Measurements from ENCODE around the gene TLL2.

The TLL2 gene

GRCh38 chr10:96420228-96421009 lies 93.3 kb downstream of the TLL2 start:
- no peak overlapping the region for H3K4me3 ChIP-seq (ENCODE audit: low read depth, low read length)
- TF ChIP-seq CTCF (IDR thresholded peaks at IDR 0.05; ENCODE audit: low read depth, low read length) = no peak

GRCh38 chr10:96419351-96419750 lies 94.4 kb downstream of the TLL2 start:
- TF ChIP-seq CTCF (IDR thresholded peaks at IDR 0.05; ENCODE audit: low read depth, low read length) = no peak
- H3K4me3 ChIP-seq (ENCODE audit: low read depth, low read length) = no peak overlapping the region

DNA sequence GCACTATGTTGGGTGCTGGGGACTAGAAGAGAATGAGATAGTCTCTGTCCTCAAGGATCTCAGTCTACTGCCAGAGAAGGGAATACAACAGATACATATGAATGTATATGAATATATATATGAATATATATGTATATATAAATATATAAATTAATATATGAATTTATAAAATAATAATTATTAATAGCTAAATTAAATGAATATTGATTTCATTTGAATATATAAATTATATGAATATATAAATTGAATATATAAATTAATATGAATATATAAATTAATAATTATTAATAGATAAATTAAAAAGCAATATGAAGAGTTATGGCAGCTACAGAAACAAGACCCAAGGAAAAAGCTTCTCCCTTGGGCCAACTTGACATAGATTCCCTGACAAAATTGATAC lies 95.1 kb downstream of the TLL2 start:
- TF ChIP-seq CTCF (IDR thresholded peaks at IDR 0.05; ENCODE audit: low read depth, low read length) = no peak
- no peak overlapping the region for H3K4me3 ChIP-seq (ENCODE audit: low read depth, low read length)

DNA sequence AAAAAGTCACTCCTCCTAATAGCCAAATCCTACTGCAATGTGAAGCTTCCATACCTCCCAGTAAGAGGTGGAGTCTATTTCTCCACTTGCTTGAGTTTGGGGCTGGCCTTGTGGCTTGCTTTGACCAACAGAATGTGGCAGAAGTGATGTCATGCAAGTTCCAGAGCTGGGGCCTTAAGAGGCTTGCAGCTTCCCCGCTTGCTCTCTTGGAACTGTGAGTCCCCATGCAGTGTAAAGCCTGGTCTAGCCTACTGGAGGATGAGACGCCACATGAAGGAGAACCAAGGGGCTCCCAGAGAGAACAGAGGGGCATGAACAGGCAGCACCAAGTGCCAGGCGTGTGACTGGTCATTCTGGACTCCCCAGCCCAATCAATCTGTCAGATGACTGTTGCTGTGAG lies 96.3 kb downstream of the TLL2 start:
- H3K4me3 ChIP-seq (ENCODE audit: low read depth, low read length) = no peak overlapping the region
- no peak for TF ChIP-seq CTCF (IDR thresholded peaks at IDR 0.05; ENCODE audit: low read depth, low read length)

DNA sequence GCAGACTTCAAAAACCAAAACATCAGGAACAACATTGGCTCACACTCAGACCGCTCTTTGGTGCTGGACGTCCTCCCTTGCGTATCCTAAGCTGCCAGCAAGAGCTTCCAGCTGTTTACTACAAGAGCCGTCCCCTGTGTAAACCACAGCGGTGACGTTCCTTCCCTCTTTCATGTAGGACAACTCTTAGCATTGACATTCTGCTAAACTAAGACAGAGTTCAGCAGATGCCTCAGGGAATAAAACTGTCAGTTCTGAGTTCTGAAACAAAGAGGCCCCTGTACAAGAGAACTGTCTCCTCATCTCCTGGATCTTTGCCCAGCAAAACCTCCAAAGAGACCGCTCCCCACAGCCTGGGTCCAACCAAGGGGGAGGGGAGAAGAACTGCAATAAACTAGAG lies 97.1 kb downstream of the TLL2 start:
- H3K4me3 ChIP-seq (ENCODE audit: low read depth, low read length) = no peak overlapping the region
- no peak for TF ChIP-seq CTCF (IDR thresholded peaks at IDR 0.05; ENCODE audit: low read depth, low read length)

DNA sequence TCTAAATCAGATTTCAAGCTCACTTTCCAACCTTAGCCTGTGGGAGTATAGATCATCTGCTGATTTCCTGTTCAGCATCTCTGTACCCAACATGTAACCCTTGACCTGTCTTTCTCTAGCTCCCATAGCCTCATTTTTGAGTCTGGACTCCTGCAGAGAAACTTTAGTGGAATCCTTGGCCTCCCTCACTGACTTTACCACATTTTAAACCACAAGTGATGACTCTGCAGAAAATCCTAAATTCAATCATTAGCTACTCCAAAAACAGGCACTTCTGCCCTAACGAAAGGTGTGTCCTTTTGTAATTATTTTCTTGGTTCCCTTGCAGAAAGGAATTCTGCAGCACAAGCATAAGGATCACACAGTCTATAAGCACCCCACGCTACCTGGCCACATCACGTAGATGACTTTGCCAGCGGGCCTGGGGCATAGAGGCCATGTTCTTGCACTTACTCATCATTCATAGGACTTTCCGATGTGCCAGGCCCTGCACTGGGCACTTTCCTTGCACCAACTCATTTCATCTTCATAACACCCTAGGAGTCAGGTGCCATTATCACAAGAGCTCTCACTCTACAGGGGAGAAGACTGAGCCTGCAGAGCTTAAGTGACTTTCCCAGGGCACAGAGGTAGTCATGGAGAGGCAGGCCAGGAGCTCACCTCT lies 97.7 kb downstream of the TLL2 start:
- no peak overlapping the region for H3K4me3 ChIP-seq (ENCODE audit: low read depth, low read length)
- no peak for TF ChIP-seq CTCF (IDR thresholded peaks at IDR 0.05; ENCODE audit: low read depth, low read length)

- no peak for TF ChIP-seq CTCF (IDR thresholded peaks at IDR 0.05; ENCODE audit: low read depth, low read length)
- no peak overlapping the region for H3K4me3 ChIP-seq (ENCODE audit: low read depth, low read length)
These were observed 98.4 kb downstream of the TLL2 start for GRCh38 chr10:96415150-96415890.

All from WI38 (cell line).